ENCODE measurements around the gene ADA. TPM values are rescaled to one million over a fixed set of nuclear protein-coding genes. Genes with fewer than 3 reads are reported as not detected.

ADA gene
- polyA plus RNA-seq, 1 of the 3 experiments (the other 2 are of a cell fraction), result 25.7 TPM

DNA sequence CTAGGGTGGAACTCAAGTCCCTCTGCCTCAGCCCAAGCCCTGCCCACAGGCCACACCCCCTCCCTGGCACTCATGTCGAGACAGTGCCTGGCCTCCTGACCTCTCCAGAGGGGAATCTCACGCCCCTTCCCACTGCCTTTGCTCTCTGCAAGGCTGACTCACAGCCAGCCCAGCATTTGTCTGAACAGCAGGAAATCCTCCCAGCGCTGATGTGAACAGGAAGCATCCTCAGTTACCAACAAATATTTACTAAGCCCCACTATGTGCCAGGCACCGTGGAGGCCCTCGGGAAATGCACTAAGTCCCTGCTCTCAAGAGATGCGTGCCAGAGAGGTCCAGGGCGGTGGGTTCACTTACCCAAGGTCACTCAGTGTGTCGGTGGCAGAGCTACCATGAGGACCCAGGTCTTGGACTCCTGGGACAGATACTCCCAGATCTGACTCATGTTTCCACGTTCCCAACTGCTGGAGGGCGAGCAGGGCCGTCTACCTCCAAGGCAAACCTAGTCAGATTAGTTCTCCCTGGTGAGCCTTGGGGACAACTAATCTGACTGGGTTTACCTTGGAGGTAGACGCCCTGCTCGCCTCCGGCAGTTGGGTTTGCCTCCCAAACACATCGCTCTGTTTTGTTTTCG lies 7.8 kb downstream of the ADA start:
- ChIA-PET POLR2A (no interaction called here), CTCF (interaction anchor here (2.2 to 2.5 kb wide), 2 partner anchors 33 to 40 kb away, joined by 6 to 11 read pairs; no protein-coding TSS in a partner anchor)
- Histone ChIP-seq H3K27me3 (ENCODE audit: insufficient read depth) (no peaks in the 10 kb centered on the region), H3K4me1 (ENCODE audit: control insufficient read depth in 1 of 2, insufficient read depth in 2 of 2, low read depth in 1 of 2, low read length in 1 of 2) (peaks cover 24 to 31% of the 10 kb centered on the region in 2 experiments; a peak in 3 of 4 replicates), H3K4me3 (ENCODE audit: low read depth in 2 of 2, low read length in 1 of 2) (no peak overlapping the region), H3K36me3 (replicated peaks in 1 of 2; ENCODE audit: control insufficient read depth in 1 of 2, insufficient read depth in 2 of 2, low read length in 1 of 2) (no peaks in the 10 kb centered on the region), H3K9me2 (no peaks in the 10 kb centered on the region), H3K27ac (ENCODE audit: low read depth in 2 of 2, low read length in 1 of 2) (peak overlapping the region; percentile 7 to 73; a peak in 3 of 4 replicates), H2AFZ (ENCODE audit: low read depth) (no peak overlapping the region), H3K4me2 (peak overlapping the region; percentile 74; the same call in 1 of the 2 replicates), H3F3A (replicated peaks; ENCODE audit: insufficient read depth) (peaks cover 19% of the 10 kb centered on the region), H3K9ac (peak overlapping the region; percentile 53; the same call in 1 of the 2 replicates), H3K9me3 (no peaks in the 10 kb centered on the region), H4K20me1 (ENCODE audit: insufficient read depth) (0 out of 2 replicates have a peak, but pooled peaks cover 3% of the 10 kb centered on the region), H3K79me2 (ENCODE audit: insufficient read depth) (no peaks in the 10 kb centered on the region)
- TF ChIP-seq TCF12 (IDR thresholded peaks at IDR 0.05) (no peak), RAD21 (IDR thresholded peaks at IDR 0.05; ENCODE audit: low read length) (no peak), RXRA (IDR thresholded peaks at IDR 0.05; ENCODE audit: borderline replicate concordance, low read depth) (no peak), CHD2 (IDR thresholded peaks at IDR 0.05; ENCODE audit: low read length, partially characterized antibody) (no peak), MXI1 (IDR thresholded peaks at IDR 0.05; ENCODE audit: low read depth, low read length) (no peak), ELF1 (IDR thresholded peaks at IDR 0.05) (no peak), SMC3 (IDR thresholded peaks at IDR 0.05; ENCODE audit: low read depth, low read length) (no peak)
- TF ChIP-seq, protein P1, sequence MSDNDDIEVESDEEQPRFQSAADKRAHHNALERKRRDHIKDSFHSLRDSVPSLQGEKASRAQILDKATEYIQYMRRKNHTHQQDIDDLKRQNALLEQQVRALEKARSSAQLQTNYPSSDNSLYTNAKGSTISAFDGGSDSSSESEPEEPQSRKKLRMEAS (IDR thresholded peaks at IDR 0.05; ENCODE audit: low read depth), result no peak
- 64% methylated on average over 9 of the region's 16 CpGs for WGBS (ENCODE audit: low lambda C conversion rate)
- no peak for DNase-seq

DNA sequence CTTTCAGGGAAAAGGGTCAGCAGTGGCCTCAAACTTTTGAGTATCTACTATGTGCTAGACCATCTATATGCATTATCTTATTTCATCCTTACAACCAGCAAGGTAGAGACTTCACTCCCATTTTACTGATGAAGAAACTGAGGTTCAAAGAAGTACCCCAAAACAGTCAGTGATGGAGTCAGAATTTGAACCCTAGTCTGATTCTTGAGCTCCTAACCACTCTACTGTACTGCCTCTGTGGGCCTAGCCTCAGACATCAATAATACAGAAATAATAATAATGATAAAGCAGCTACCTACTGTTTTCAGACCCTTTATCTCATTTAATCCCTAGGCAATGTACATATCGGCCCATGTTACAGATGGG lies 8.4 kb downstream of the ADA start:
- no peak for DNase-seq
- Histone ChIP-seq H3K9me3 (no peaks in the 10 kb centered on the region), H2AFZ (ENCODE audit: low read depth) (no peak overlapping the region), H3F3A (replicated peaks; ENCODE audit: insufficient read depth) (peaks cover 19% of the 10 kb centered on the region), H3K4me3 (ENCODE audit: low read depth in 2 of 2, low read length in 1 of 2) (no peak overlapping the region), H3K79me2 (ENCODE audit: insufficient read depth) (no peaks in the 10 kb centered on the region), H3K36me3 (replicated peaks in 1 of 2; ENCODE audit: control insufficient read depth in 1 of 2, insufficient read depth in 2 of 2, low read length in 1 of 2) (no peaks in the 10 kb centered on the region), H3K4me1 (ENCODE audit: control insufficient read depth in 1 of 2, insufficient read depth in 2 of 2, low read depth in 1 of 2, low read length in 1 of 2) (peaks cover 24 to 31% of the 10 kb centered on the region in 2 experiments; a peak in 3 of 4 replicates), H3K9ac (peak overlapping the region; percentile 53; the same call in 1 of the 2 replicates), H3K27ac (ENCODE audit: low read depth in 2 of 2, low read length in 1 of 2) (peak overlapping the region; percentile 73 to 76), H3K27me3 (ENCODE audit: insufficient read depth) (no peaks in the 10 kb centered on the region), H3K4me2 (peak overlapping the region; percentile 74), H3K9me2 (no peaks in the 10 kb centered on the region), H4K20me1 (ENCODE audit: insufficient read depth) (0 out of 2 replicates have a peak, but pooled peaks cover 3% of the 10 kb centered on the region)
- ChIA-PET POLR2A (interaction anchor here (1.3 to 2.0 kb wide), 2 partner anchors 8 to 9 kb away, joined by 4 read pairs; partner anchors contain the start of gene ADA), CTCF (interaction anchor here (0.6 to 2.5 kb wide), 4 partner anchors 8 to 112 kb away, joined by 3 to 11 read pairs (median 4); no protein-coding TSS in a partner anchor)
- WGBS (ENCODE audit: low lambda C conversion rate), result 92% methylated on average over 1 of the region's 1 CpG
- TF ChIP-seq RXRA (IDR thresholded peaks at IDR 0.05; ENCODE audit: borderline replicate concordance, low read depth) (no peak), TCF12 (IDR thresholded peaks at IDR 0.05) (no peak), TEAD4 (IDR thresholded peaks at IDR 0.05; ENCODE audit: borderline replicate concordance, insufficient read depth) (no peak), GABPA (IDR thresholded peaks at IDR 0.05; ENCODE audit: low read depth) (no peak), FOSL2 (IDR thresholded peaks at IDR 0.05; ENCODE audit: borderline replicate concordance, low read depth) (no peak), NFIC (IDR thresholded peaks at IDR 0.05; ENCODE audit: borderline replicate concordance) (no peak), NRF1 (IDR thresholded peaks at IDR 0.05; ENCODE audit: low read depth, low read length) (no peak), EP300 (IDR thresholded peaks at IDR 0.05; ENCODE audit: borderline replicate concordance in 1 of 2, low read depth in 1 of 2, low read length in 1 of 2) (no peak), RFX5 (IDR thresholded peaks at IDR 0.05; ENCODE audit: low read length) (no peak), SIN3A (IDR thresholded peaks at IDR 0.05; ENCODE audit: borderline replicate concordance, low read depth, low read length) (no peak), RCOR1 (IDR thresholded peaks at IDR 0.05; ENCODE audit: low read length) (no peak), ELF1 (IDR thresholded peaks at IDR 0.05) (no peak), YY1 (IDR thresholded peaks at IDR 0.05; ENCODE audit: low read depth) (no peak)
- TF ChIP-seq, protein P2, sequence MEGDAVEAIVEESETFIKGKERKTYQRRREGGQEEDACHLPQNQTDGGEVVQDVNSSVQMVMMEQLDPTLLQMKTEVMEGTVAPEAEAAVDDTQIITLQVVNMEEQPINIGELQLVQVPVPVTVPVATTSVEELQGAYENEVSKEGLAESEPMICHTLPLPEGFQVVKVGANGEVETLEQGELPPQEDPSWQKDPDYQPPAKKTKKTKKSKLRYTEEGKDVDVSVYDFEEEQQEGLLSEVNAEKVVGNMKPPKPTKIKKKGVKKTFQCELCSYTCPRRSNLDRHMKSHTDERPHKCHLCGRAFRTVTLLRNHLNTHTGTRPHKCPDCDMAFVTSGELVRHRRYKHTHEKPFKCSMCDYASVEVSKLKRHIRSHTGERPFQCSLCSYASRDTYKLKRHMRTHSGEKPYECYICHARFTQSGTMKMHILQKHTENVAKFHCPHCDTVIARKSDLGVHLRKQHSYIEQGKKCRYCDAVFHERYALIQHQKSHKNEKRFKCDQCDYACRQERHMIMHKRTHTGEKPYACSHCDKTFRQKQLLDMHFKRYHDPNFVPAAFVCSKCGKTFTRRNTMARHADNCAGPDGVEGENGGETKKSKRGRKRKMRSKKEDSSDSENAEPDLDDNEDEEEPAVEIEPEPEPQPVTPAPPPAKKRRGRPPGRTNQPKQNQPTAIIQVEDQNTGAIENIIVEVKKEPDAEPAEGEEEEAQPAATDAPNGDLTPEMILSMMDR (IDR thresholded peaks at IDR 0.05), result no peak
- TF ChIP-seq, protein P1 (IDR thresholded peaks at IDR 0.05; ENCODE audit: low read depth), result no peak
- TF ChIP-seq, protein P3, sequence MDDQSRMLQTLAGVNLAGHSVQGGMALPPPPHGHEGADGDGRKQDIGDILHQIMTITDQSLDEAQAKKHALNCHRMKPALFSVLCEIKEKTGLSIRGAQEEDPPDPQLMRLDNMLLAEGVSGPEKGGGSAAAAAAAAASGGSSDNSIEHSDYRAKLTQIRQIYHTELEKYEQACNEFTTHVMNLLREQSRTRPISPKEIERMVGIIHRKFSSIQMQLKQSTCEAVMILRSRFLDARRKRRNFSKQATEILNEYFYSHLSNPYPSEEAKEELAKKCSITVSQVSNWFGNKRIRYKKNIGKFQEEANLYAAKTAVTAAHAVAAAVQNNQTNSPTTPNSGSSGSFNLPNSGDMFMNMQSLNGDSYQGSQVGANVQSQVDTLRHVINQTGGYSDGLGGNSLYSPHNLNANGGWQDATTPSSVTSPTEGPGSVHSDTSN (IDR thresholded peaks at IDR 0.05), result no peak
- TF ChIP-seq, protein P4, sequence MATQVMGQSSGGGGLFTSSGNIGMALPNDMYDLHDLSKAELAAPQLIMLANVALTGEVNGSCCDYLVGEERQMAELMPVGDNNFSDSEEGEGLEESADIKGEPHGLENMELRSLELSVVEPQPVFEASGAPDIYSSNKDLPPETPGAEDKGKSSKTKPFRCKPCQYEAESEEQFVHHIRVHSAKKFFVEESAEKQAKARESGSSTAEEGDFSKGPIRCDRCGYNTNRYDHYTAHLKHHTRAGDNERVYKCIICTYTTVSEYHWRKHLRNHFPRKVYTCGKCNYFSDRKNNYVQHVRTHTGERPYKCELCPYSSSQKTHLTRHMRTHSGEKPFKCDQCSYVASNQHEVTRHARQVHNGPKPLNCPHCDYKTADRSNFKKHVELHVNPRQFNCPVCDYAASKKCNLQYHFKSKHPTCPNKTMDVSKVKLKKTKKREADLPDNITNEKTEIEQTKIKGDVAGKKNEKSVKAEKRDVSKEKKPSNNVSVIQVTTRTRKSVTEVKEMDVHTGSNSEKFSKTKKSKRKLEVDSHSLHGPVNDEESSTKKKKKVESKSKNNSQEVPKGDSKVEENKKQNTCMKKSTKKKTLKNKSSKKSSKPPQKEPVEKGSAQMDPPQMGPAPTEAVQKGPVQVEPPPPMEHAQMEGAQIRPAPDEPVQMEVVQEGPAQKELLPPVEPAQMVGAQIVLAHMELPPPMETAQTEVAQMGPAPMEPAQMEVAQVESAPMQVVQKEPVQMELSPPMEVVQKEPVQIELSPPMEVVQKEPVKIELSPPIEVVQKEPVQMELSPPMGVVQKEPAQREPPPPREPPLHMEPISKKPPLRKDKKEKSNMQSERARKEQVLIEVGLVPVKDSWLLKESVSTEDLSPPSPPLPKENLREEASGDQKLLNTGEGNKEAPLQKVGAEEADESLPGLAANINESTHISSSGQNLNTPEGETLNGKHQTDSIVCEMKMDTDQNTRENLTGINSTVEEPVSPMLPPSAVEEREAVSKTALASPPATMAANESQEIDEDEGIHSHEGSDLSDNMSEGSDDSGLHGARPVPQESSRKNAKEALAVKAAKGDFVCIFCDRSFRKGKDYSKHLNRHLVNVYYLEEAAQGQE (IDR thresholded peaks at IDR 0.05; ENCODE audit: low read depth, low read length), result no peak

Measured in SK-N-SH (cell line).